Epithelial cell of prostate (primary cell): ENCODE results near the gene APRT.

ENCODE experiments used
- DNase-seq: peaks from one replicate; pipeline ENCODE4 v3.0.0-alpha.2; 2011; ENCODE audit warnings: low read depth, low spot score
- H3K27ac ChIP-seq: fragments of 450-650 bp; 2 replicates; pipeline ENCODE4 v1.5.1; 2017; ENCODE audit warnings: mild to moderate bottlenecking

Gene APRT

GRCh38 chr16:88810166-88810911 is 1.4 kb downstream of the APRT start:
- DNase-seq, result no peak
- H3K27ac ChIP-seq, result peak overlapping the region; percentile 80

GRCh38 chr16:88809676-88810165 is 2.0 kb downstream of the APRT start:
- no peak overlapping the region for H3K27ac ChIP-seq
- no peak for DNase-seq

GRCh38 chr16:88809068-88809675 is 2.6 kb downstream of the APRT start:
- H3K27ac ChIP-seq, result no peak overlapping the region
- no peak for DNase-seq

GRCh38 chr16:88807626-88808453 is 3.9 kb downstream of the APRT start:
- H3K27ac ChIP-seq, result no peak overlapping the region
- DNase-seq, result no peak

- no peak for DNase-seq
- no peak overlapping the region for H3K27ac ChIP-seq
Observed at GRCh38 chr16:88807142-88807625, 4.5 kb downstream of the APRT start.

GRCh38 chr16:88806491-88807111 is 5.1 kb downstream of the APRT start:
- no peak for DNase-seq
- no peak overlapping the region for H3K27ac ChIP-seq

- H3K27ac ChIP-seq, result no peak overlapping the region
- DNase-seq, result no peak
Observed at GRCh38 chr16:88805887-88806393, 5.8 kb downstream of the APRT start.

- no peak for DNase-seq
- H3K27ac ChIP-seq, result no peak overlapping the region
Observed at GRCh38 chr16:88805340-88805715, 6.4 kb downstream of the APRT start.

- DNase-seq, result no peak
- H3K27ac ChIP-seq, result no peak overlapping the region
Observed at GRCh38 chr16:88804552-88805339, 7.0 kb downstream of the APRT start.

GRCh38 chr16:88804173-88804551 is 7.6 kb downstream of the APRT start:
- H3K27ac ChIP-seq, result no peak overlapping the region
- DNase-seq, result no peak

- DNase-seq, result no peak
- peak within 1 kb of the TSS; percentile 39 for H3K27ac ChIP-seq
Observed at GRCh38 chr16:88803264-88803987, 8.3 kb downstream of the APRT start, which contains the start of gene CDT1. TSS of gene CDT1 (plus strand) at chr16:88803789. CDS start at chr16:88803832, 43 bp downstream.

- no peak for DNase-seq
- no peak overlapping the region for H3K27ac ChIP-seq
Observed at GRCh38 chr16:88800277-88800592, 11.5 kb downstream of the APRT start.

GRCh38 chr16:88799569-88800276 is 12.0 kb downstream of the APRT start:
- no peak overlapping the region for H3K27ac ChIP-seq
- DNase-seq, result no peak

GRCh38 chr16:88798772-88799455 is 12.8 kb downstream of the APRT start:
- no peak for DNase-seq
- no peak overlapping the region for H3K27ac ChIP-seq

GRCh38 chr16:88798073-88798472 is 13.7 kb downstream of the APRT start:
- H3K27ac ChIP-seq, result no peak overlapping the region
- no peak for DNase-seq

- no peak for DNase-seq
- no peak overlapping the region for H3K27ac ChIP-seq
Observed at GRCh38 chr16:88796278-88796677, 15.4 kb downstream of the APRT start.

- DNase-seq, result no peak
- H3K27ac ChIP-seq, result no peak overlapping the region
Observed at GRCh38 chr16:88793251-88793954, 18.3 kb downstream of the APRT start.
